ENCODE measurements around the gene COL3A1. TPM values are rescaled to one million over a fixed set of nuclear protein-coding genes. Genes with fewer than 3 reads are reported as not detected.

The COL3A1 gene
- 0.14 to 0.22 TPM (median 0.15 TPM) in 5 replicates for total RNA-seq (2022; extraction: Qiagen RNA extraction)

DNA sequence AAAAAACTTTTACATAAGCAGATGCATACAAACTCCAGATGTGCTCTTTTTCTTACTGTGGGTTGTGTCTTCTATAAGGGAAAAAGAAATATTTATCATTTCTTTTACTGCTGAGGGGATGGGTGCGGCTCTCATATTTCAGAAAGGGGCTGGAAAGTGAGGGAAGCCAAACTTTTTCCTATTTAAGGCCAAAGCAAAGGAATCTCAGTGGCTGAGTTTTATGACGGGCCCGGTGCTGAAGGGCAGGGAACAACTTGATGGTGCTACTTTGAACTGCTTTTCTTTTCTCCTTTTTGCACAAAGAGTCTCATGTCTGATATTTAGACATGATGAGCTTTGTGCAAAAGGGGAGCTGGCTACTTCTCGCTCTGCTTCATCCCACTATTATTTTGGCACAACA lies at the start of gene COL3A1:
COL3A1 (plus strand) TSS at position 210 of the 400 bp plus-strand sequence; CDS start at position 327, 117 bp downstream.

Other genes starting within 250 kb of the COL3A1 start
- gene COL5A2, start 205.4 kb downstream of the COL3A1 start, total RNA-seq (2022; extraction: Qiagen RNA extraction) = 45.3 to 79.4 TPM (median 67.0 TPM) in 5 replicates

Data from A549 treated with AZD2906 at 1 μM for 4 hours (cell line).